Ishikawa (cell line): ENCODE data around the gene CCDC70.

ENCODE experiments used
- EP300 ChIP-seq: IDR thresholded peaks from 2 replicates; pipeline ENCODE4 v1.6.1; 2012; ENCODE audit warnings: borderline replicate concordance
- FOXM1 ChIP-seq: IDR thresholded peaks from 2 replicates; pipeline ENCODE4 v1.6.1; 2012; ENCODE audit warnings: low read depth, borderline replicate concordance
- NFIC ChIP-seq: IDR thresholded peaks from 2 replicates; pipeline ENCODE4 v1.6.1; 2012
- RAD21 ChIP-seq: IDR thresholded peaks from 2 replicates; pipeline ENCODE4 v1.6.1; 2012; ENCODE audit warnings: low read depth
- TAF1 ChIP-seq: IDR thresholded peaks from 2 replicates; pipeline ENCODE4 v1.6.1; 2012; ENCODE audit warnings: low read depth, mild to moderate bottlenecking
- TCF12 ChIP-seq: IDR thresholded peaks from 2 replicates; pipeline ENCODE4 v1.6.1; 2012; ENCODE audit warnings: low read depth
- YY1 ChIP-seq: IDR thresholded peaks from 2 replicates; pipeline ENCODE4 v1.6.1; 2012; ENCODE audit warnings: low read depth
- ZBTB7A ChIP-seq: IDR thresholded peaks from 2 replicates; pipeline ENCODE4 v1.6.1; 2012; ENCODE audit warnings: low read depth
- TF ChIP-seq, protein P1 (sequence below): IDR thresholded peaks from 2 replicates; pipeline ENCODE4 v1.6.1; 2012
- TF ChIP-seq, protein P2 (sequence below): IDR thresholded peaks from 2 replicates; pipeline ENCODE4 v1.6.1; 2012

DNA sequence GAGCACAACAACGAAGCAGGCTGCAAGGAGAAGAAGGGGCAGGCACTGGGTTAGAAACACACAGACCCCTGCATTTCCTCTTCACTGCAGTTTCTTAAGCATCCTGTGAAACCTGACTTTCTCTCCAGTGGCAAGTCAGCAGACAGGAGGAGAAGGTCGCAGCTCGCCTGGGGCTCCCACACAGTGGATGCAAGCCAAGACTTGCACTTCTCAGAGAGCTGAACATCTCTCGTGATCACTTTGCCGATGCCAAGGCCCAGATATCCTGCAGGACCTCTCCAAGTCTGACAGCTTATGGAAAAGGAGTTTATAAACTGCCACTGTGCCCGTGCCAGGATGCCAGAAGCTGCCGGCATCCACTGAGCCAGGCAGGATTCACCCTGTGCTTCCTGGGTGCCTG is 35.2 kb upstream of the CCDC70 start:
- TF ChIP-seq, protein P1, sequence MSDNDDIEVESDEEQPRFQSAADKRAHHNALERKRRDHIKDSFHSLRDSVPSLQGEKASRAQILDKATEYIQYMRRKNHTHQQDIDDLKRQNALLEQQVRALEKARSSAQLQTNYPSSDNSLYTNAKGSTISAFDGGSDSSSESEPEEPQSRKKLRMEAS, result no peak
- TF ChIP-seq RAD21, result no peak
- TF ChIP-seq YY1, result no peak
- no peak for TF ChIP-seq NFIC
- no peak for TF ChIP-seq TCF12
- no peak for TF ChIP-seq TAF1
- TF ChIP-seq ZBTB7A, result no peak
- TF ChIP-seq EP300, result no peak
- no peak for TF ChIP-seq FOXM1
- TF ChIP-seq, protein P2, sequence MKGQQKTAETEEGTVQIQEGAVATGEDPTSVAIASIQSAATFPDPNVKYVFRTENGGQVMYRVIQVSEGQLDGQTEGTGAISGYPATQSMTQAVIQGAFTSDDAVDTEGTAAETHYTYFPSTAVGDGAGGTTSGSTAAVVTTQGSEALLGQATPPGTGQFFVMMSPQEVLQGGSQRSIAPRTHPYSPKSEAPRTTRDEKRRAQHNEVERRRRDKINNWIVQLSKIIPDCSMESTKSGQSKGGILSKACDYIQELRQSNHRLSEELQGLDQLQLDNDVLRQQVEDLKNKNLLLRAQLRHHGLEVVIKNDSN, result no peak
